Suppressor macrophage treated with lipopolysaccharide for 1 hour (primary cell): ENCODE data around the gene LRRC7.

Experiments used
- DNase-seq, 3 donors: peaks; one replicate each; pipeline ENCODE4 v3.0.0-alpha.2; 2020 to 2022

LRRC7 gene

GRCh38 chr1:70048336-70049094 is 480.8 kb downstream of the LRRC7 start:
- no peak for DNase-seq

DNA sequence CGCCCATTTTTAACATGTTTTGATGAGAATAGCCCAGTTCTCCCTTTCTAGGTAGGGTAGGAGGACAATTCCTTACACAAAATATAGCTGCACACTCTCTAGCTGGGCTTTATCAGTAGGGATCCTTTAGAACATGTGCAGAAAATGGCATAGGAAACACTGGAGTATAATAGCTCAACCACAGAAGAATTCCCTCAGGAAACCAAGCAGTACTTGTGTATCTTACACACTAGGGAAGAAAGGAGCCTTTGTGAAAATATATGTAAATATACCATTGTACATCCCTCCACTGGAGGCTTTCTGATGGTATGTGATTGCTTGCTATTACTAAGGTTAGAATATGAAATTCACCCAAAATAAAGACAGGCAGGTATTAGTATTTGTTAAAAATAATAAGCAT is 484.2 kb downstream of the LRRC7 start:
- DNase-seq: no peak

- no peak for DNase-seq
These were observed 489.8 kb downstream of the LRRC7 start for GRCh38 chr1:70057500-70057899.

- no peak for DNase-seq
These were observed 493.5 kb downstream of the LRRC7 start for GRCh38 chr1:70061231-70061630.

DNA sequence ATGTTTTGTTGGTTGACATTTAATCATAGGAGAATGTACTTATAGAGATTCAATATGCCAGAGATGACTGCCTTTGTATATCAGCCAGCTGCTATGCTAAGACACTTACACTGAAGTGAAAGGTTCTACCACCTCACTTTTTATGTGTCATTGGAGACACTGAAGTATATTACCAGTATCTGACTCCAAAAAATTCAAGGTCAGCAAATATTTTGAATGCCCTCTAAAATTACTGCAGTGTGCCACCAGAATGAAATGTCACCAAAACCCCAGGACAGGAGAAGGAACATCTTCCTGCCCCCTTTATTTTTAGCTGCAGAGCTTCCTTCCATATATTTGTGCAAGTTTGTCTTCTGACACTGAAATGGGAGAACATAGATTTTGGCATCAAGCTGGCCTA is 496.1 kb downstream of the LRRC7 start:
- no peak for DNase-seq

GRCh38 chr1:70066711-70067110 is 499.0 kb downstream of the LRRC7 start:
- DNase-seq: no peak

- DNase-seq: no peak
These were observed 503.9 kb downstream of the LRRC7 start for GRCh38 chr1:70071601-70072000.

DNA sequence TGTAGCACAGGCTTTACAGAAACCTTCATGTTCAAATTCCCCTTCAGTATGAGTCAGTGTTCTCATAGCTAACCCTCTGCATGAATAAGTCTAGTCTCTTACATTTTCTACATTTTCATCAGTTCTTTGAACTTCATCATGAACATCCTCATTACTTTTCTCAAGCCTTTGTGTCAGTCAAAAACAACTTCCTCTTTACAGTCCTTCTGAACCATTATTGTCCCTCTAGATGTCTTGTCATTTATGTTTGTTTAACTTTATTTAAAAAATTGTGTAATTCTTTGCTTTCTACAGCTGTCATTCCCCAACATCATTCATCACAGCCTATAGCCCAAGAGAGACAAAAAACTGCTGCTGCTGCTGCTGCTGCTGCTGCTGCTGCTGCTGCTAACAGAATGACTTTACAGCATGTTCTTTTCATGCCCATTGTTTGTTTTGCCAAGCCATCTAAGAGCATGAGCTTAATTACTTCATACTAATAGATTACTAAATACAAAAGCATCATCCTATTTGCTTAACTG is 504.6 kb downstream of the LRRC7 start:
- no peak for DNase-seq

DNA sequence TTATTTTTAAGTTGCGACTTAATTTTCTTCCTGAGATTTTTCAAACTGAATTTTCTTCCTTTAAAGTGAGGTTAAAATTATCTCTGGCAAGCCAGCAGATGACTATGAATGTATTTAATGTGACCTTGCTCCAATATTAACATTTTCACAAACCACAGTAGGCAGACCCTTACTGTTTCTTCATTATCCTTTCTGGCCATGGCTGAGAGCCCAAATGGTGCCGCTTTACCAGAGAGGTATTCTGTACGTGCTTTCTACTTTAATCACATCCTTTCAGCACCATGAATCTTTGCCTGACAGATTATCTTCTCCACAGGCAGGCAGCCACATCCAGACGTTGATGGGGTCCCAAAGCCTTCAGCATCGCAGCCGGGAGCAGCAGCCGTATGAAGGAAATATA is 508.0 kb downstream of the LRRC7 start:
- DNase-seq: no peak

DNA sequence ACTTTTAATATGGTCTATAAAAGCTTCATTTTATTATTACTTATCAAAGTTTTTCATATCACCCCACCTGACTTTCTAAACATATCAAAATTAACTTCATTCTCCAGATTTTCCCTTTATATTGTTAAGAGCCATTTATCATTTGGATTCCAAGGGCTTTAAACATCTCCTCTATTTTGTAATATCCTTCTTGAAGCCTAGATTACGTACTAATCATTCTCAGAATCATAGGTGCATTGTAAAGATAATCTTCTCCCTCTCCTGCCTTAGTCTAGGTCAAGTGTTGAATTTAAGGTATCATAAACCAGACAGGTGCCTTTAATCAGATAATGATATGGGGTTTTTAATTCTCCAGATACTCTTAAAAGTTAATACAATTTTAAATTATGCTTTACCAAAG is 509.3 kb downstream of the LRRC7 start:
- no peak for DNase-seq

- no peak for DNase-seq
These were observed 511.8 kb downstream of the LRRC7 start for GRCh38 chr1:70079546-70079945.

- peak in 1 of 3 donors; percentile 14 for DNase-seq
These were observed 515.8 kb downstream of the LRRC7 start for GRCh38 chr1:70083519-70083918.

GRCh38 chr1:70084314-70084915 is 516.7 kb downstream of the LRRC7 start:
- DNase-seq: no peak

- DNase-seq: no peak
These were observed 517.8 kb downstream of the LRRC7 start for GRCh38 chr1:70085521-70085920.

GRCh38 chr1:70086897-70087296 is 519.2 kb downstream of the LRRC7 start:
- DNase-seq: no peak

DNA sequence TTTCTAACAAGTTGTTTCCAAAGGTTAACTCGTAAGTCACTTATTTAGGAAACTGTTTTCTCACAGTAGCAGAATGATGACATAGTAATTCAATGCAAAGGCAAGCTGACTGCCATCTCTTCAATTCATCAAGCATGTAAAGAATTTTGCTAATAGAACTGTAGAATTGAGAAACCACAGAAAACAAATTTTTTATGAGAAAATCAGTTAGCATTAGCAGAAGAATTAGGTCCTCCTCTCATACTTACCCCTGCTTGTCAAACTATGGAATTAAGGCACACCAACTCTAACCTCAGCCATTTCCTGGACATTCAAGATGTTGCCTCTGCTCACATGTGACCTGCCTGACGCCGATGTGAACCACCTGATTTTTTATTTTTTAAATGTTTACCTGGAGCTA is 522.4 kb downstream of the LRRC7 start:
- DNase-seq: no peak

DNA sequence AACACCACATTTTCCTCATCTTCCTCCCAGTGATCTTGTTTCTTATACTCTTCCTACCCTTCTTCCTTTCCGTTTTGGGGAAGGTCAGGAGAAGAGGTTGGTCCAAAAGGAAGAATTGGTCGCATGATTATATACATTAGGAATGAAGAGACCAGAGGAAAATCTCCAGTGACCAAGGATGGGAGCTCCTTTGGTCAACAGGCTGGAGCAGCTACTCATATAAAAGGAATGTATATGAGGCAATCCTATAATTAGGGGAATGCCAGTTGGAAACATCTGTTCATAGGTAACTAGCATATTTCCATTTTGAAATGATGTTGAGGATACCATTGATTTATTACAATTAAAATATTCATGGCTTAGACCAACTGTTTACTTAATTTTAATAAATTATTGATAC is 523.2 kb downstream of the LRRC7 start:
- no peak for DNase-seq

- DNase-seq: no peak
These were observed 524.1 kb downstream of the LRRC7 start for GRCh38 chr1:70091811-70092210.

- no peak for DNase-seq
These were observed 524.8 kb downstream of the LRRC7 start for GRCh38 chr1:70092526-70092925.

DNA sequence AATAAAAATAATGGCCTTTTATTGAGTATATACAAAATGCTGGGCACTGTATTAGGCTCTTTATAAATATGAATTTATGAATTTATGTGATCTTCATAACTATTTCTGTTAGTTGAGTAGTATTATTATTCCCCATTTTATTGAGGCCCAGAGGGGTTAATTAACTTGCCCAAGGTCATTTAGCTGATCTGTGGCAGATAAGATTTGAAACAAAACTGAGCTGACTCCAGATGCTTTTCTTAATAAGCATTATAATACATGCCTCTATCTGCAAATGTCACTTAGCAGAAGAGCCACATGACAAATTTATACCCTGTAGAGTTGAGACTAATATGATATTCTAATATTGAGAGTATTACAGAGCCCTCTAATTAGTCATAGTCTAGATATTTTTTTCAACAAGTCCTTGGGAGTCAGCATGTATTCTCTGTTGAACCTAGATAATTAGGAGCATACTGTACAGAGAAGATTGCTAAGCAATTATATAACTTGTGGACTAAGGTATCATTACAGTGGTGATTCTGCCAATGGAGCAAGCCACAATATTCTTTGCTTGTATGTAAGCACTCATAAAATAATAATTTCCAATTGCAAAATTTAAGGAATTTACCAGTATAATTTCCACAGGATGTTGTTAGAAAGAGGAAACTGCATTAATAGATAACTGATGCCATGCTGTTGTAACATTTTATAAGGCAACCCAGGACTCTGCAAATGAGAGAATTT is 525.7 kb downstream of the LRRC7 start:
- DNase-seq: no peak

- no peak for DNase-seq
These were observed 533.5 kb downstream of the LRRC7 start for GRCh38 chr1:70101231-70101630.

GRCh38 chr1:70101774-70102173 is 534.1 kb downstream of the LRRC7 start:
- DNase-seq: no peak

GRCh38 chr1:70103770-70104169 is 536.0 kb downstream of the LRRC7 start:
- no peak for DNase-seq

- DNase-seq: no peak
These were observed 541.5 kb downstream of the LRRC7 start for GRCh38 chr1:70109241-70109640.
